ENCODE results near the gene CELA3A.
"Not testable (repeated sequence)": the region's sequence is repeated elsewhere in the genome, so short reads cannot be mapped to it uniquely, and the experiment has no call there.

The CELA3A gene

GRCh38 chr1:21961337-21961736 is 40.1 kb upstream of the CELA3A start:
- H3K4me3 ChIP-seq (replicated peaks; ENCODE audit: low read depth, low read length) = no peak overlapping the region
- DNase-seq (ENCODE audit: extremely low read depth, insufficient read length) = no peak
- H3K27me3 ChIP-seq (replicated peaks; ENCODE audit: control insufficient read depth, insufficient read depth, low read length) = 0 out of 2 replicates have a peak, but pooled peaks cover under 1% of the 10 kb centered on the region
- no peaks in the 10 kb centered on the region for H3K36me3 ChIP-seq (ENCODE audit: control insufficient read depth, insufficient read depth, low read length)
- no peak for TF ChIP-seq CTCF (IDR thresholded peaks at IDR 0.05; ENCODE audit: insufficient read depth, low read length, poor library complexity, severe bottlenecking)

GRCh38 chr1:21961799-21962198 is 39.7 kb upstream of the CELA3A start:
- H3K27me3 ChIP-seq (replicated peaks; ENCODE audit: control insufficient read depth, insufficient read depth, low read length) = peaks cover 1% of the 10 kb centered on the region; the same call in 1 of the 2 replicates
- no peak for TF ChIP-seq CTCF (IDR thresholded peaks at IDR 0.05; ENCODE audit: insufficient read depth, low read length, poor library complexity, severe bottlenecking)
- no peaks in the 10 kb centered on the region for H3K36me3 ChIP-seq (ENCODE audit: control insufficient read depth, insufficient read depth, low read length)
- no peak for DNase-seq (ENCODE audit: extremely low read depth, insufficient read length)
- H3K4me3 ChIP-seq (replicated peaks; ENCODE audit: low read depth, low read length) = no peak overlapping the region

GRCh38 chr1:21963477-21964217 is 37.8 kb upstream of the CELA3A start:
- peak; percentile 41 for DNase-seq (ENCODE audit: extremely low read depth, insufficient read length)
- H3K27me3 ChIP-seq (replicated peaks; ENCODE audit: control insufficient read depth, insufficient read depth, low read length) = peaks cover 1% of the 10 kb centered on the region; the same call in 1 of the 2 replicates
- no peaks in the 10 kb centered on the region for H3K36me3 ChIP-seq (ENCODE audit: control insufficient read depth, insufficient read depth, low read length)
- peak; percentile 83 for TF ChIP-seq CTCF (IDR thresholded peaks at IDR 0.05; ENCODE audit: insufficient read depth, low read length, poor library complexity, severe bottlenecking)
- no peak overlapping the region for H3K4me3 ChIP-seq (replicated peaks; ENCODE audit: low read depth, low read length)

- DNase-seq (ENCODE audit: extremely low read depth, insufficient read length) = no peak
- H3K4me3 ChIP-seq (replicated peaks; ENCODE audit: low read depth, low read length) = no peak overlapping the region
- TF ChIP-seq CTCF (IDR thresholded peaks at IDR 0.05; ENCODE audit: insufficient read depth, low read length, poor library complexity, severe bottlenecking) = no peak
- H3K27me3 ChIP-seq (replicated peaks; ENCODE audit: control insufficient read depth, insufficient read depth, low read length) = peaks cover 1% of the 10 kb centered on the region; the same call in 1 of the 2 replicates
- H3K36me3 ChIP-seq (ENCODE audit: control insufficient read depth, insufficient read depth, low read length) = no peaks in the 10 kb centered on the region
Measured at GRCh38 chr1:21966247-21967000, 35.0 kb upstream of the CELA3A start.

- not testable (repeated sequence) for H3K36me3 ChIP-seq (ENCODE audit: control insufficient read depth, insufficient read depth, low read length); H3K27me3 ChIP-seq (replicated peaks; ENCODE audit: control insufficient read depth, insufficient read depth, low read length); DNase-seq (ENCODE audit: extremely low read depth, insufficient read length); H3K4me3 ChIP-seq (replicated peaks; ENCODE audit: low read depth, low read length)
Measured at GRCh38 chr1:21967216-21967615, 34.2 kb upstream of the CELA3A start.

- not testable (repeated sequence) for H3K4me3 ChIP-seq (replicated peaks; ENCODE audit: low read depth, low read length); H3K36me3 ChIP-seq (ENCODE audit: control insufficient read depth, insufficient read depth, low read length); DNase-seq (ENCODE audit: extremely low read depth, insufficient read length); H3K27me3 ChIP-seq (replicated peaks; ENCODE audit: control insufficient read depth, insufficient read depth, low read length)
Measured at GRCh38 chr1:21969066-21969465, 32.4 kb upstream of the CELA3A start.

- not testable (repeated sequence) for H3K27me3 ChIP-seq (replicated peaks; ENCODE audit: control insufficient read depth, insufficient read depth, low read length); H3K4me3 ChIP-seq (replicated peaks; ENCODE audit: low read depth, low read length); H3K36me3 ChIP-seq (ENCODE audit: control insufficient read depth, insufficient read depth, low read length); DNase-seq (ENCODE audit: extremely low read depth, insufficient read length)
Measured at GRCh38 chr1:21970523-21970922, 30.9 kb upstream of the CELA3A start.

- H3K4me3 ChIP-seq (replicated peaks; ENCODE audit: low read depth, low read length); DNase-seq (ENCODE audit: extremely low read depth, insufficient read length); H3K27me3 ChIP-seq (replicated peaks; ENCODE audit: control insufficient read depth, insufficient read depth, low read length); H3K36me3 ChIP-seq (ENCODE audit: control insufficient read depth, insufficient read depth, low read length): not testable (repeated sequence)
Measured at GRCh38 chr1:21972973-21973441, 28.4 kb upstream of the CELA3A start.

- not testable (repeated sequence) for H3K27me3 ChIP-seq (replicated peaks; ENCODE audit: control insufficient read depth, insufficient read depth, low read length); H3K36me3 ChIP-seq (ENCODE audit: control insufficient read depth, insufficient read depth, low read length); DNase-seq (ENCODE audit: extremely low read depth, insufficient read length); H3K4me3 ChIP-seq (replicated peaks; ENCODE audit: low read depth, low read length)
Measured at GRCh38 chr1:21973948-21974347, 27.5 kb upstream of the CELA3A start.

GRCh38 chr1:21974699-21975098 is 26.8 kb upstream of the CELA3A start:
- DNase-seq (ENCODE audit: extremely low read depth, insufficient read length); H3K36me3 ChIP-seq (ENCODE audit: control insufficient read depth, insufficient read depth, low read length); H3K4me3 ChIP-seq (replicated peaks; ENCODE audit: low read depth, low read length); H3K27me3 ChIP-seq (replicated peaks; ENCODE audit: control insufficient read depth, insufficient read depth, low read length): not testable (repeated sequence)

Measured in GM06990 (cell line).